UCSD-AML1 (cell line): Measurements from ENCODE around the gene FES.
"Not testable (repeated sequence)": the region's sequence is repeated elsewhere in the genome, so short reads cannot be mapped to it uniquely, and the experiment has no call there.

Source experiments
- DNase-seq: peaks from one replicate; lab custom pipeline; 2025; ENCODE audit not compliant: unreplicated experiment; lab: John Stamatoyannopoulos, UW

FES gene

DNA sequence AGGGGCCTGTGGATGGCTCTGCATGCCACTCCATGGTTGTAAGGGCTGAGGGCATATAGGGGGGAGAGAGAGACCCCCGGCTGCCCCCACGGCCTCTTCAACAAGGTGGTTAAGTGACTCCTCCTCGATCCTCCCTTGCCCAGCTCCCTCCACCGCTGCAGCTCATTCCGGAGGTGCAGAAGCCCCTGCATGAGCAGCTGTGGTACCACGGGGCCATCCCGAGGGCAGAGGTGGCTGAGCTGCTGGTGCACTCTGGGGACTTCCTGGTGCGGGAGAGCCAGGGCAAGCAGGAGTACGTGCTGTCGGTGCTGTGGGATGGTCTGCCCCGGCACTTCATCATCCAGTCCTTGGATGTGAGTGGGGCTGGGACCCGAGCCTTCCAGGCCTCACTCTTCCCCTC, 6.5 kb downstream of the FES start:
- DNase-seq: no peak

DNA sequence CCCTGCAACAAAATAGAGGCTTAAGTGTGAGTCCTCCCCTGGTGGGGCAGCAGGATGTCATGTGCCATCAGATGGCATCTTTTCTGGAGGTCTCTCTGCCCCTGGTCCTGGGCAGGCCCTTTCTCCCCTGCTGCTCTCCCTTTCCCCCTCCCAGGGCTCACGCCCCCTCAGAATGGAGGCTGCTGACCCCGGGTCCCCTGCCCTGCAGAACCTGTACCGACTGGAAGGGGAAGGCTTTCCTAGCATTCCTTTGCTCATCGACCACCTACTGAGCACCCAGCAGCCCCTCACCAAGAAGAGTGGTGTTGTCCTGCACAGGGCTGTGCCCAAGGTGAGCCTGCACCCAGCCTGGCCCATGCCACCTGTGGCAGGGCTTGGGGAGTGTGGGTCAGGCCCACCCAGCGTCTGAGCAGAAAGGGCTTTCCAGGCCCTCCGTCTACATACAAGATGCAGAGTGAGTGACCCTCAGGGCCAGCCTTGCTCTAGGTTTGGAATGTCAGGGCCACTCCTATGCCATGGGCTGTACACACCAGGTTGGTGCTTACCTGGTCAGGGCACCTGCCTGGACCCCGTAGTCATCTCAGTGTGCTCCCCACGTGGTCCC, 7.1 kb downstream of the FES start:
- no peak for DNase-seq

DNA sequence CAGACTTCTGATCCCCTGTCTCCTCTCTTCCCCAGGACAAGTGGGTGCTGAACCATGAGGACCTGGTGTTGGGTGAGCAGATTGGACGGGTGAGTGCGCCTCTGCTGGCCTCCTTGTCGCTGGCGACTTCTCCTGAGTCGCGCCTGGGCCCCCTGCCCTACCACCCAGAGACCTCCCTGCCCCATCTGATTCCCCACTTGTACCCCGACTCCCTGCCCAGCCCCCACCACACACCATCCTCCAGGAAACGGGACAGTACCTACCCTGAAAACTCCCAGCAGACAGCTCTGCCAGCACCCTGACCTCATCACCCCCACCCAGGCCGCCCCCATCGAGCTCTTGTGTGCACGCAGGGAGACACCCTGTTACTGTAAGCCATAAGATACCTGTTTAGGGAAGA, 7.7 kb downstream of the FES start:
- DNase-seq: no peak

DNA sequence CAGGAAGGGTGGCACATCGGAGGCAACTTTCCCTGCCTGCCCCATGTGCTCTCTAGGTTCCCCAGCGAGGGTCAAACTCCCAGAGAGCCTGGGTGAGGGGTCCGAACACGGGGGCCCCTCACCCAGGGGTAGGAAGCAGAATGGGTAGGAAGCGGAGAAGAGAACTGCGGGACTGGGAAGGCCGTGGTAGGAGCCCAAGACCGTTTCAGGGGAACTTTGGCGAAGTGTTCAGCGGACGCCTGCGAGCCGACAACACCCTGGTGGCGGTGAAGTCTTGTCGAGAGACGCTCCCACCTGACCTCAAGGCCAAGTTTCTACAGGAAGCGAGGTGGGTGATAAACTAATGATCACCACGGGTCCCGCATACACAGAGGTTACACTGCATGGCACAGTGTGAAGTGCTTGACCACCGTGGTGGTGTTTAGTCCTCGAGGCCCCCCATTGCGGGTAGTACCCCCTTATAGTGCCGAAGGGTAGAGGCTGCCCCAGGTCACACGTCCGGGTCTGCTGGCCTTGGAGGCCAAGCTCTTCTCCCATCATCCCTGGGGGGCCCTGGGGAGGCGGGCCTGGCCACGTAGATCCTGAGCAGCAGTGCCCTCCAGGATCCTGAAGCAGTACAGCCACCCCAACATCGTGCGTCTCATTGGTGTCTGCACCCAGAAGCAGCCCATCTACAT, 8.3 kb downstream of the FES start:
- no peak for DNase-seq

DNA sequence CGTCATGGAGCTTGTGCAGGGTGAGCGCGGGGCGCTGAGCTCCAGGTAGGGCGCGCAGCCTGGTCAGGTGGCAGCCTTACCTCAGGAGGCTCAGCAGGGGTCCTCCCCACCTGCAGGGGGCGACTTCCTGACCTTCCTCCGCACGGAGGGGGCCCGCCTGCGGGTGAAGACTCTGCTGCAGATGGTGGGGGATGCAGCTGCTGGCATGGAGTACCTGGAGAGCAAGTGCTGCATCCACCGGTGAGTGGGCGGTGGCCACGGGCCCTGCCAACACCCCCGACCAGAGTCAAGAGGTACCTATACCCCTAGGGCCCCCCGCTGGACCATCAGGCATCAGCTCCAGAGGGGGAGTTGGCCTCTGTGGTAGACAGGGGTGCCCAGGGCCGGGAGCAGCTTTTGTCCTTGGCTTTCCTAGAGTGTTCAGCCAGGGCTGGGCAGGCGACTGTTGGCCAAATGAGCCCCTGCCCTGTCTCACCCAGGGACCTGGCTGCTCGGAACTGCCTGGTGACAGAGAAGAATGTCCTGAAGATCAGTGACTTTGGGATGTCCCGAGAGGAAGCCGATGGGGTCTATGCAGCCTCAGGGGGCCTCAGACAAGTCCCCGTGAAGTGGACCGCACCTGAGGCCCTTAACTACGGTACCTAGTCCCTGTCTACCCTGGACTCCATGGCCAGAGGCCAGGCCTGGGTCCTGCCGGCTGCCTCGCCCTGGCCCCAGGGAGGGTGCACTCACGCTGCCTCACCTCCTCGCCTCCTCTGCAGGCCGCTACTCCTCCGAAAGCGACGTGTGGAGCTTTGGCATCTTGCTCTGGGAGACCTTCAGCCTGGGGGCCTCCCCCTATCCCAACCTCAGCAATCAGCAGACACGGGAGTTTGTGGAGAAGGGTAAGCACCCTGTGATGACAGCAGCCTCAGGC, 9.1 kb downstream of the FES start:
- no peak for DNase-seq

DNA sequence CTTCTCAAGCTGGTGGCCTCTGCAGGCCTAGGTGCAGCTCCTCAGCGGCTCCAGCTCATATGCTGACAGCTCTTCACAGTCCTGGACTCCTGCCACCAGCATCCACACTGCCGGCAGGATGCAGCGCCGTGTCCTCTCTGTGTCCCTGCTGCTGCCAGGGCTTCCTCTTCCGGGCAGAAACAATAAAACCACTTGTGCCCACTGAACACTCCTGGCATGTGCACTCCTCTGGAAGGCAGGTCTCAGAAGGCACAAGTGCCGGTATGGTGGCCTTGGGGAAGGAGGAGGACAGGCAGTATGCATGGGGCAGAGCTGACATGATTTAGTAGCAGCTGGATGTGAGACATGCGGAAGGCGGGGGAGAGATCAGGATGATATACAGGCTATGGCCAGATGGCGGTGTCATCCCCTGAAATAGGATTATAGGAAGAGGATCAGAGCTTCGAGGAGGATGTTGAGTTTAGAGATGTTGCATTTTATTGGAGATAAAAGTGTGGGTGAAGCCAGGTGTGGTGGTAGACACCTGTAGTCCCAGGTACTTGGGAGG, 11.3 kb downstream of the FES start:
- no peak for DNase-seq

DNA sequence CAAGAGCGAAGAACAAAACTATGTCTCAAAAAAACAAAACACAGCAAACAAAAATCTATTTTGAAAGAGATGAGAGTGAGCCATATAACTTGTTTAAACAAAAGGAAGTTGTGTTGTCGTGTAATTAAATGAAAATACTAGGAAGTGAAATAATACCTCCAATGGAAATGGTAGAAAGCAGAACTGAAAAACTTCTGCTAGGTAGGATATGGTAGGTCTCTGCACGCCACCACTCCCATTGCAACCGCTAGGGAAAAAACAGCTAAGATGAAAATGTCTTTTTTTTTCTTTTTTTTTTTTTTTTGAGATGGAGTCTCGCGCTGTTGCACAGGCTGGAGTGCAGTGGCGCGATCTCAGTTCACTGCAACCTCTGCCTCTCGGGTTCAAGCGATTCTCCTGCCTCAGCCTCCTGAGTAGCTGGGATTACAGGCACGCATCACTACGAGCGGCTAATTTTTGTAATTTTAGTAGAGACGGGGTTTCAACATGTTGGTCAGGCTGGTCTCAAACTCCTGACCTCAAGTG, 12.9 kb downstream of the FES start:
- not testable (repeated sequence) for DNase-seq

DNA sequence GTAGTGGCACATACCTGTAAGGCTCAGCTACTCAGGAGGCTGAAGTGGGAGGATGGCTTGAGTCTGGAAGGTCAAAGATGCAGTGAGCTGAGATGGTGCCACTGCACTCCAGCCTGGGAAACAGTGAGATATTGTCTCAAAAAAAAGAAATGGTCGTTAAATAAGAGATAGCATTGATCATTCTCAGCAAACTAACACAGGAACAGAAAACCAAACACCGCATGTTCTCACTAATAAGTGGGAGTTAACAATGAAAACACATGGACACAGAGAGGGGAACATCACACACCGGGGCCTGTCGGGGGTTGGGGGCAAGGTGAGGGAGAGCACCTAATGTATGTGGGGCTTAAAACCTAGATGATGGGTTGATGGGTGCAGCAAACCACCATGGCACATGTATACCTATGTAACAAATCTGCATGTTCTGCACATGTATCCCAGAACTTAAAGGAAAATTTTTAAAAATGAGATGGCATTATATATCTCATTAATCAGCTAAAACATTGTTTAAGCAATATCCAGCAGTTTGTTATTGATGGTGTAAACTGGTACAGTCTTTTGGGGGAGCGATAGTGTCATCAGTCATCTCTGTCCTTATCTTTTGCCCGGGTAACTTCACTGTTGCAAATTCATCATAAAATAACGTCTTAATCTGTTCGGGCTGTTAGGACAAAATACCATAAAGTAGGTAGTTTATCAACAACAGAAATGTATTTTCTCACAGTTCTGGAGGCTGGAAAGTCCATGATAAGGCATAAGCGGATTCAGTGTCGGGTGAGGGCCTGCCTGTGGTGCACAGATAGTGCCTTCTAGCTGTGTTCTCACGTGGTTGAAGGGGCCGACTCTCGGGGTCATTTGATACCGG, 17.1 kb downstream of the FES start:
- DNase-seq: peak; percentile 25

DNA sequence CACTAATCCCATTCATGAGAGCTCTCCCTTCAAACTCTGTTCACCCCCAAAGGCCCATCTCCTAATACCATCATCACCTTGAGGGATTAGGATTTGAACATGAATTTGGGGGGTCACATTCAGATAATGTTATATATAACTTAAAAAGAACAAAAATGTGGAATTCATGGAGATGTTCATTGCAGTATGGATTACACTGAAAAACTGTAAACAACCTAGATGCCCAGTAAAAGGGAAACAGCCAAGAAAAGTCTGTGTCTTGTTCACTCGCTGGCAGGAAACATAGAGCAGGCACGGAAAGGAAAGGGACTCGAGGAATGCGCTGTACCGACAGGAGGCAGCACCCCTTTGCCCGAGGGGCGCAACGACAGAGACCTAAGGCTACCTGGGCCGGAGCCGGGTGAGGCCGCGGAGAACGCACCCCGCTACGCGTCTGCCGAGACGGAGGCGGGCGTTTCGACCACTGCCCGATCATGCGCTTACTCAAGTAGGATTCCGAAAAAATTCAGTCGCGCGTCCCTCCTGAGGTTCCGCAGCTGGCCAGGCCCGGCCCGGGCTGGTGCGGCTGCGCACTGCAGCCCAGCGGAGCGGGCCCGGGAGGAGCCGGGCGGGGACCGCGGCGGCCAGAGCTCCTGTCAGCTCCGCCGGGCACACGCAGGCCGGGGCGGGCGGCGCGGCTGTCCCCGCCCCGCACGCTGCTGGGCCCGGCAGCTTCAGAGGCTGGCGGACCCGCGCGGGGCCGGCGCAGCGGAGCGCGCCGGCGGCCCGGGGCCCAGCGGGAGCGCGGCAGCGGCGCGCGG, 17.9 kb downstream of the FES start:
- peak; percentile 81 for DNase-seq

DNA sequence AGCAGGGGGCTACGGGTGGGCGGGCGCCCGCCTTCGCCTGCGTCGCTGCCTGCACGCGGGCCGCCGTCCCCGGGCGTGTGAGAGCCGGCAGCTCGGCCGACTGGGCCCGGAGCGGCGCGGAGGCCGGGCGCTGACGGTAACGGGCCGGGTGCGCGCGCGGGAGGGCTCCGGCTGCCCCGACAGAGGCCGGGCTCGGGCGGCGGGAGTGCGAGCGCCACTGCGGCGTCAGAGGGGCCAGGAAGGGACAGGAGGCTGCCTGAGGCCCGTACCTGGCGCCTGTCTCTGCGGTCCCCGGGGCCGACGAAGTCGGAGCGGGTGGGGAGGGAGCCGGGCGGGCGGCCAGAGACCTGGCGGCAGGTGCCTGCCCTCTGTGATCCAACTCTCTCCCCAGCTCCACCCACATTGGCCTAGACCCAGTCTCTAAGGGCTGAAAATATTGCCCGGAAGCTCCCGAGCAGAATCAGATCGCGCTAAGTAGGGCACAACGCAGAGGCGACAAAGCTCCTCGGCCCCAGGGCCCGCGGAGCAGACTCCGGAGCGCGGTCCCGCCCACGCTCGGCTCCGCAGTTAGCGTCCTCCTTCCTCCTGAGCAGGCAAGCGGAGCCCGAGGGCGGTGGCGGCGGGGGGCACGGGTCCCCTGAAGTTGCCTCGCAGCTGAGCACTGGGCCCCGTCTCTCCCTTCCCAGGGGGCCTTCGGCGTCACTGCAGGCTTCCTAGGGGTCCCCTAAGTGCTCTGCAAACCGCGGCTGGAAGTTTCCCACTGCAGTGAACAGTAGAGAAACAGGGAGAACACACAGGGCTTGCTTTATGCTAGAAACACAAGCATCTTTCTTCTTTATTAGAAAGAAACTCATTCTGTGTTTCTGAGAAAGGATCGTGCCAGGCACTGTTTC, 18.8 kb downstream of the FES start, which contains the start of gene MAN2A2:
Gene MAN2A2, plus strand, starts transcription at position 463 of the 893 bp plus-strand sequence. CDS start 906 bp downstream, outside the sequence.
- DNase-seq: peak; percentile 69

DNA sequence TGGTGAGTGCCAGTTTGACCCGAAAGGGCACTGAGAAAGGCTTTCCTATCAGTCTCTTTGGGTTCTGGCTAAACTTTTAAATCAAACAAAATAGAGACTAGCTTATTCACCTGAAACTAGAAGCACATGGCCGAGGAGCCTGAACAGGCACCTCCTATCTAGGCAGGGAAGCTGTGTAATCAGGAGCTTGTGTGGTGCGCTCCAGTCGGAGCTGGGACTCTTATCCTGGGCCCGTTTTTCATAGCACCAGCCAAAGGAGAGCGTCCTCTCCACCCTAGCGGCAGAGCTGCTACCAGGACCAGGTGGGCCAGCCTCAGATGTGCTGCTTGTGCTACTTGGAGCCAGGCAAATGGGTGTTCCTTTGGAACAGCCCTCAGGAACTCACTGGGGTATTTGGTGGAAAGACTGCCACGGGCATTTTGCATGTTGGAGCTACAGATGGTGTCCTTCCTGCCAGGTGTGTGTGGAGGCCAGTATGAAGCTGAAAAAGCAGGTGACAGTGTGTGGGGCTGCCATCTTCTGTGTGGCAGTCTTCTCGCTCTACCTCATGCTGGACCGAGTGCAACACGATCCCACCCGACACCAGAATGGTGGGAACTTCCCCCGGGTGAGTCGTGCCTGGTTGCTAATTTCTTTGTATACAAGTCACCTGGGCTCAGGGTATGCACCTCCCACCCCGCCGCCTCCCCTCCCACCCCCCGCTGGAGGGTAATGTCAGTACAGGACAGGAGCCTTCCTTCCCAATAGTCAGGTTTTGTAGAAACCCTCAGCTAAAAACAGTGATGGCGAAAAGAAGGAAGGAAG, 19.6 kb downstream of the FES start:
- DNase-seq: no peak

DNA sequence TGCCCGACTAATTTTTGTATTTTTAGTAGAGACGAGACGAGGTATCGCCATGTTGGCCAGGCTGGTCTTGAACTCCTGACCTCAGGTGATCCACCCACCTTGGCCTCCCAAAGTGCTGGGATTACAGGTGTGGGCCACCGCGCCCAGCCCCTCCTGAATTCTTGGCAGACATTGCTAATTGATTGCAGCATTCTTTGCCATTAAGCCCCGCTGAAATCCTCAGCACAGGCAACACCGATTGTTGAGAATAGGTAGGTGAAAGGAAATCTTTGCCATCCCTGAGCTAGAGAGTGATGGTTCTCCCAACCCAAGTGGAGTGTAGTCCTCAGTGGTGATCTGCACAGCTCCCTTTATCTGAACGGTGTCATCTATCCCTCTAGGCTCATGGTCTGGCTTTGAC, 20.4 kb downstream of the FES start:
- DNase-seq: no peak

DNA sequence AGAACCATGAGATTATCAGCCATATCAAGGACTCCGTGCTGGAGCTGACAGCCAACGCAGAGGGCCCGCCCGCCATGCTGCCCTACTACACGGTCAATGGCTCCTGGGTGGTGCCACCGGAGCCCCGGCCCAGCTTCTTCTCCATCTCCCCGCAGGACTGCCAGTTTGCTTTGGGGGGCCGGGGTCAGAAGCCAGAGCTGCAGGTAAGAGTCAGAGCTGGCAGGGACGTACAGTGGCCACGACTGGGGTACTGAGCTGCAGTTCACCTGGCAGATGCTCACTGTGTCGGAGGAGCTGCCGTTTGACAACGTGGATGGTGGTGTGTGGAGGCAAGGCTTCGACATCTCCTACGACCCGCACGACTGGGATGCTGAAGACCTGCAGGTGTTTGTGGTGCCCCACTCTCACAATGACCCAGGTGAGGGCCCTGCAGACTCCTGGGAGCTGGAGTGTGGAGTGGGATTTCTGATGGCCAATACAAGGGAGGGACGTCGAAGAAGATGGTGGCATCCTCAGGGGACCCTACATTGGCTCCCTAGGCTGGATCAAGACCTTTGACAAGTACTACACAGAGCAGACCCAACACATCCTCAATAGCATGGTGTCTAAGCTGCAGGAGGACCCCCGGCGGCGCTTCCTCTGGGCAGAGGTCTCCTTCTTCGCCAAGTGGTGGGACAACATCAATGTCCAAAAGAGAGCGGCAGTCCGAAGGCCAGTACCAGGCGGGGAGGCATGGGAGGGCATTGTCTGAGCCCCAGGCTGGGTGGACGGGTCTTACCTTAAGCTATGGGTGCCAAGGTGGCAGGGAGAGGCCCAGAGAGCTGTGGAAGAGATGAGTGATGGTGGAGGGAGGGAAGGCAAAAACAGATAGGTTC, 21.2 kb downstream of the FES start:
- DNase-seq: no peak

DNA sequence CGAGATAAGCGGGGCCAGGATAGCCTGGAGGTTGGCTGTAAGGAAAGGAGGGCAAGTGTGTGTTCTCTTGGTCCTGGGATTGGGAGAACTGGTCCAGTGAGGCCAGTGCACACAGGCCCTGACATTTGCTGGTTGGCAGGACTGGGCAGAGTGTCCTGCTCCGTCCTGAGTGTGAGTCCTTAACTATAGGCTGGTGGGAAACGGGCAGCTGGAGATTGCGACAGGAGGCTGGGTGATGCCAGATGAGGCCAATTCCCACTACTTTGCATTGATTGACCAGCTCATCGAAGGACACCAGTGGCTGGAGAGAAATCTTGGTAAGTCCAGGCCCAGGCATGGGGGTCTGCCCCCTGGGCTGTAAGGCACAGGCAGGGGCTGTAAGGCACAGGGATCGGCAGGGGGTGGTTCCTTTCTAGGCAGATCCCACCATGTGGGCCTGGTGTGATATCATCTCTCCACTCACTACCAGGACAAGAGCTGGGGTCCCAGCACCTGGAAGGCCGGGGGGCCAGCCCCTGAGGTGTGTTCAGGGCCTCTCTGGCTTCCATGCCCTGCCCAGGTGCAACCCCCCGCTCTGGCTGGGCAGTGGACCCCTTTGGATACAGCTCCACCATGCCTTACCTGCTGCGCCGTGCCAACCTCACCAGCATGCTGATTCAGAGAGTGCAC, 22.0 kb downstream of the FES start:
- no peak for DNase-seq

DNA sequence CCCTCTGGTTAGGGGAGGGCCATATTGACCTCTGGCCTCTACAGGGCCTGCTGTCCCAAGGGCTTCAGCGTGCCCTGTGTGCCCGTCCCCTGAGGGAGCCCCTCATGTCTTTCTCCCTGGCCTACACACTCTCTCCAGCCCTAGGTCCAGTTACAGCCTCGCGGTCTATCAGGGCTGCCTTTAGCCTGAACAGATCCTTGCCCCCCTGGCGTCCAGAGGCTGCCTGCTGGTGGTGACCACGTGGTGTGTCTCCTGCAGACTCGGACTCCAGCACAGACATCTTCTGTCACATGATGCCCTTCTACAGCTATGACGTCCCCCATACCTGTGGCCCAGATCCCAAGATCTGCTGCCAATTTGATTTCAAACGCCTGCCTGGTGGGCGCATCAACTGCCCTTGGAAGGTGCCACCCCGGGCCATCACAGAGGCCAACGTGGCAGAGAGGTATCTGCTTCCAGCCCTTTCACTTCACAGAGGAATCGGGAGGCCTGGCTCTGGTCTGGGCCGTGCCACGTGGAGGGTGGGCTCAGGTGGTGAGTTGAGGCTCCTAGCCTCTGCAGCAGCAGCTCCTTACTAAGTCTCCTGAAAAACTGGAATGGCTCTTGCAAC, 22.9 kb downstream of the FES start:
- no peak for DNase-seq
